HCT116 (cell line): ENCODE results near the gene XYLT1. TPM values are rescaled to one million over a fixed set of nuclear protein-coding genes. Genes with fewer than 3 reads are reported as not detected.

Experiments
- ATAC-seq: fragments of 200-7000 bp; cut with Tn5 transposase; 2 replicates; pipeline ENCODE4 v1.9.1; 2020; ENCODE audit warnings: mild to moderate bottlenecking, moderate library complexity
- BruUV-seq: library from RNA; stranded (reverse); fragments of 400-500 nt; replicated peaks from 2 replicates; lab custom pipeline; 2021; lab: Mats Ljungman, UMichigan
- CTCF ChIA-PET: fragments of 300-600 bp; sonication (Branson Sonifier 250); formaldehyde crosslinking; loops from one replicate; lab custom pipeline; 2021; ENCODE audit warnings: antibody characterized with exemption; lab: Charles Lee
- POLR2A ChIA-PET: fragments of 300-600, 350-600 bp; sonication (Branson Sonifier 250); formaldehyde crosslinking; loops from one replicate; lab custom pipeline; 2021; ENCODE audit warnings: antibody characterized with exemption; lab: Charles Lee
- RAD21 ChIA-PET, 2 experiments: fragments of 300-600 bp; sonication (Branson Sonifier 250); formaldehyde crosslinking; loops; one replicate each; lab custom pipeline; 2023; ENCODE audit warnings: low total read pairs in 2 of 2; ENCODE audit not compliant: uncharacterized antibody in 2 of 2, unreplicated experiment in 2 of 2, low non-redundant PET in 1 of 2; lab: Charles Lee
- DNase-seq: peaks from one replicate; pipeline ENCODE4 v3.0.0-alpha.2; 2010; ENCODE audit warnings: low read depth, low spot score
- H2AFZ ChIP-seq: fragments of 200-600 bp; shearing (Covaris generic), sonication (generic); 2 replicates; pipeline ENCODE4 v1.6.1; 2017; ENCODE audit warnings: low read depth, mixed run types, mixed read lengths, antibody characterized with exemption, low read length; ENCODE audit not compliant: poor library complexity, severe bottlenecking
- H3K27ac ChIP-seq: 2 replicates; pipeline ENCODE4 v1.5.1; 2012; ENCODE audit warnings: low read depth, low read length
- H3K27me3 ChIP-seq: fragments of 200-600 bp; sonication (generic); 2 replicates; pipeline ENCODE4 v1.6.1; 2016; ENCODE audit warnings: mixed run types, low read length, mixed read lengths; ENCODE audit not compliant: insufficient read depth
- H3K36me3 ChIP-seq, 2 experiments: fragments of 200-500 bp in 1 of 2; fragments of 200-600 bp in 1 of 2; sonication (Bioruptor generic) in 1 of 2; sonication (generic) in 1 of 2; 2 replicates each; pipeline versions ENCODE4 v1.5.1 to v1.6.1; 2014 to 2016; ENCODE audit warnings: low read length in 2 of 2, inconsistent platforms in 1 of 2, mixed read lengths in 1 of 2, mixed run types in 1 of 2; ENCODE audit not compliant: insufficient read depth in 2 of 2, control insufficient read depth in 1 of 2
- H3K4me1 ChIP-seq, 2 experiments: fragments of 200-600 bp in 1 of 2; sonication (generic) in 1 of 2; 2 replicates each; pipeline versions ENCODE4 v1.5.1 to v1.6.1; 2012 to 2017; ENCODE audit warnings: low read length in 2 of 2, inconsistent platforms in 1 of 2, mild to moderate bottlenecking in 1 of 2, mixed read lengths in 1 of 2, mixed run types in 1 of 2, moderate library complexity in 1 of 2; ENCODE audit not compliant: insufficient read depth in 2 of 2, control insufficient read depth in 1 of 2
- H3K4me2 ChIP-seq: fragments of 200-600 bp; sonication (generic); 2 replicates; pipeline ENCODE4 v1.6.1; 2017; ENCODE audit warnings: mixed run types, low read length, mixed read lengths
- H3K4me3 ChIP-seq, 2 experiments: fragments of 200-600 bp in 1 of 2; sonication (generic) in 1 of 2; replicated peaks in 1 of 2; 2 replicates each; pipeline ENCODE4 v1.5.1; 2011 to 2016; ENCODE audit warnings: low read length in 2 of 2, control low read depth in 1 of 2, low read depth in 1 of 2, mild to moderate bottlenecking in 1 of 2, mixed read lengths in 1 of 2, mixed run types in 1 of 2
- H3K79me2 ChIP-seq: fragments of 200-600 bp; sonication (generic); 2 replicates; pipeline ENCODE4 v1.6.1; 2017; ENCODE audit warnings: mild to moderate bottlenecking, mixed run types, low read length, moderate library complexity, mixed read lengths; ENCODE audit not compliant: insufficient read depth
- H3K9ac ChIP-seq: fragments of 200-600 bp; sonication (generic); 2 replicates; pipeline ENCODE4 v1.6.1; 2016; ENCODE audit warnings: low read length, mixed read lengths
- H3K9me2 ChIP-seq: fragments of 200-600 bp; sonication (generic), shearing (Covaris generic); 2 replicates; pipeline ENCODE4 v1.6.1; 2017; ENCODE audit warnings: mixed run types, mild to moderate bottlenecking, moderate library complexity; ENCODE audit not compliant: insufficient read depth
- H3K9me3 ChIP-seq, 2 experiments: fragments of 200-500 bp in 1 of 2; fragments of 200-600 bp in 1 of 2; sonication (Bioruptor generic) in 1 of 2; sonication (generic) in 1 of 2; 2 replicates each; pipeline ENCODE4 v1.6.1; 2014 to 2017; ENCODE audit warnings: low read length in 2 of 2, mixed read lengths in 2 of 2, inconsistent platforms in 1 of 2, low read depth in 1 of 2, mild to moderate bottlenecking in 1 of 2, mixed run types in 1 of 2, moderate library complexity in 1 of 2; ENCODE audit not compliant: control insufficient read depth in 1 of 2, insufficient read depth in 1 of 2
- H4K20me1 ChIP-seq: fragments of 200-600 bp; sonication (generic), shearing (Covaris generic); 2 replicates; pipeline ENCODE4 v1.6.1; 2017; ENCODE audit warnings: mixed run types, mild to moderate bottlenecking, moderate library complexity; ENCODE audit not compliant: insufficient read depth
- ATF3 ChIP-seq: IDR thresholded peaks from 2 replicates; pipeline ENCODE4 v1.6.1; 2012
- CBX3 ChIP-seq: IDR thresholded peaks from 2 replicates; pipeline ENCODE4 v1.6.1; 2012; ENCODE audit warnings: low read depth
- CEBPB ChIP-seq: IDR thresholded peaks from 2 replicates; pipeline ENCODE4 v1.6.1; 2012; ENCODE audit warnings: low read depth
- EZH2 ChIP-seq: fragments of 200-600 bp; sonication (generic); IDR thresholded peaks from 2 replicates; pipeline ENCODE4 v1.6.1; 2017; ENCODE audit warnings: antibody characterized with exemption, mixed run types
- EZH2phosphoT487 ChIP-seq: fragments of 200-600 bp; IDR thresholded peaks from 2 replicates; pipeline ENCODE4 v1.6.1; 2018; ENCODE audit warnings: antibody characterized with exemption, borderline replicate concordance
- JUND ChIP-seq: IDR thresholded peaks from 2 replicates; pipeline ENCODE4 v1.6.1; 2012
- MAX ChIP-seq: IDR thresholded peaks from 2 replicates; pipeline ENCODE4 v1.6.1; 2012
- POLR2A ChIP-seq: IDR thresholded peaks from 2 replicates; pipeline ENCODE4 v1.7.0; 2011; ENCODE audit warnings: borderline replicate concordance; ENCODE audit not compliant: insufficient read depth, insufficient read length; ENCODE audit errors: extremely low read depth
- POLR2AphosphoS5 ChIP-seq: IDR thresholded peaks from 2 replicates; pipeline ENCODE4 v1.6.1; 2011; ENCODE audit warnings: mild to moderate bottlenecking, low read depth, low read length, moderate library complexity
- REST ChIP-seq: IDR thresholded peaks from 2 replicates; pipeline ENCODE4 v1.6.1; 2012; ENCODE audit warnings: low read depth
- SIN3A ChIP-seq: IDR thresholded peaks from 2 replicates; pipeline ENCODE4 v1.6.1; 2012; ENCODE audit warnings: low read depth
- SP1 ChIP-seq: IDR thresholded peaks from 2 replicates; pipeline ENCODE4 v1.6.1; 2012; ENCODE audit warnings: low read depth
- SRF ChIP-seq: IDR thresholded peaks from 2 replicates; pipeline ENCODE4 v1.6.1; 2012; ENCODE audit warnings: low read depth
- TCF7L2 ChIP-seq: IDR thresholded peaks from 2 replicates; pipeline ENCODE4 v1.7.0; 2011; ENCODE audit warnings: borderline replicate concordance, inconsistent platforms; ENCODE audit not compliant: insufficient read depth, insufficient read length; ENCODE audit errors: extremely low read depth
- ZBTB33 ChIP-seq: IDR thresholded peaks from 2 replicates; pipeline ENCODE4 v1.6.1; 2011; ENCODE audit warnings: mild to moderate bottlenecking, low read length, moderate library complexity; ENCODE audit not compliant: insufficient replicate concordance; ENCODE audit errors: extremely low read depth
- ZNF274 ChIP-seq: fragments of 200-500 bp; sonication (Bioruptor generic); IDR thresholded peaks from 2 replicates; pipeline ENCODE4 v1.6.1; 2014; ENCODE audit warnings: mild to moderate bottlenecking, low read depth, low read length, inconsistent platforms
- intact Hi-C: fragments of 100-400 bp; cut with micrococcal nuclease; formaldehyde crosslinking; loops from 2 replicates; pipeline ENCODE4 v1.10.0; 2022
- total RNA-seq: library from RNA; stranded (reverse); gene quantifications from one replicate; pipeline ENCODE4 v1.2.1, GENCODE V29; 2021; ENCODE audit not compliant: unreplicated experiment

XYLT1 gene
- total RNA-seq, 1 experiment from 2014 or later: 4.5 TPM

GRCh38 chr16:17062676-17063075 is 408.1 kb downstream of the XYLT1 start:
- H3K27ac ChIP-seq: no peak overlapping the region
- no peaks in the 10 kb centered on the region for H4K20me1 ChIP-seq
- no TSS peak for BruUV-seq
- H3K9ac ChIP-seq: no peak overlapping the region
- no peaks in the 10 kb centered on the region for H3K36me3 ChIP-seq
- H3K79me2 ChIP-seq: no peaks in the 10 kb centered on the region
- H3K9me2 ChIP-seq: no peaks in the 10 kb centered on the region
- H3K4me2 ChIP-seq: no peak overlapping the region
- H3K9me3 ChIP-seq: no peaks in the 10 kb centered on the region
- H3K4me1 ChIP-seq: no peaks in the 10 kb centered on the region
- TF ChIP-seq TCF7L2: no peak
- no peak for TF ChIP-seq SP1
- no peak for TF ChIP-seq JUND
- no peak for TF ChIP-seq ZBTB33
- no peak for TF ChIP-seq ZNF274
- TF ChIP-seq POLR2A: no peak
- no peak for TF ChIP-seq SRF
- no peak for TF ChIP-seq CBX3
- no peak for TF ChIP-seq ATF3
- no peak for TF ChIP-seq SIN3A
- TF ChIP-seq POLR2AphosphoS5: no peak
- TF ChIP-seq REST: no peak
- TF ChIP-seq MAX: no peak
- TF ChIP-seq CEBPB: no peak
- TF ChIP-seq EZH2: no peak
- TF ChIP-seq EZH2phosphoT487: no peak
- RAD21 ChIA-PET: no interaction called here
- intact Hi-C loops: no loop called here
- no peak for DNase-seq
- POLR2A ChIA-PET: no interaction called here
- peaks cover 18% of the 10 kb centered on the region for H3K27me3 ChIP-seq
- no peak overlapping the region for H3K4me3 ChIP-seq
- no peak overlapping the region for H2AFZ ChIP-seq
- ATAC-seq: no peak
- CTCF ChIA-PET: no interaction called here
